ENCODE results near the gene USP15.
"Not testable (repeated sequence)": the region's sequence is repeated elsewhere in the genome, so short reads cannot be mapped to it uniquely, and the experiment has no call there.

Gene USP15

GRCh38 chr12:62306569-62307530 is 46.6 kb downstream of the USP15 start:
- no peak for DNase-seq
- intact Hi-C loops (cut with DNase I), result no loop called here

GRCh38 chr12:62308201-62308600 is 48.0 kb downstream of the USP15 start:
- intact Hi-C loops (cut with DNase I), result no loop called here
- no peak for DNase-seq

- DNase-seq, result no peak
- intact Hi-C loops (cut with DNase I), result no loop called here
Observed at GRCh38 chr12:62313727-62314380, 53.6 kb downstream of the USP15 start.

GRCh38 chr12:62317017-62317416 is 56.8 kb downstream of the USP15 start:
- DNase-seq, result no peak
- intact Hi-C loops (cut with DNase I), result no loop called here

- DNase-seq, result no peak
- intact Hi-C loops (cut with DNase I), result no loop called here
Observed at GRCh38 chr12:62319058-62319457, 58.9 kb downstream of the USP15 start.

GRCh38 chr12:62320054-62320453 is 59.9 kb downstream of the USP15 start:
- no peak for DNase-seq
- intact Hi-C loops (cut with DNase I), result no loop called here

- intact Hi-C loops (cut with DNase I), result no loop called here
- DNase-seq, result no peak
Observed at GRCh38 chr12:62323386-62323785, 63.2 kb downstream of the USP15 start.

GRCh38 chr12:62328296-62328921 is 68.2 kb downstream of the USP15 start:
- intact Hi-C loops (cut with DNase I), result no loop called here
- DNase-seq, result no peak

GRCh38 chr12:62331306-62331705 is 71.1 kb downstream of the USP15 start:
- no peak for DNase-seq
- intact Hi-C loops (cut with DNase I), result no loop called here

GRCh38 chr12:62332598-62332997 is 72.4 kb downstream of the USP15 start:
- no peak for DNase-seq
- intact Hi-C loops (cut with DNase I), result no loop called here

GRCh38 chr12:62335057-62335456 is 74.9 kb downstream of the USP15 start:
- no peak for DNase-seq
- intact Hi-C loops (cut with DNase I), result no loop called here

- intact Hi-C loops (cut with DNase I), result no loop called here
- DNase-seq, result no peak
Observed at GRCh38 chr12:62335796-62336195, 75.6 kb downstream of the USP15 start.

GRCh38 chr12:62337643-62338042 is 77.4 kb downstream of the USP15 start:
- intact Hi-C loops (cut with DNase I); DNase-seq: not testable (repeated sequence)

GRCh38 chr12:62342614-62343303 is 82.6 kb downstream of the USP15 start:
- not testable (repeated sequence) for DNase-seq

GRCh38 chr12:62343304-62344120 is 83.3 kb downstream of the USP15 start:
- DNase-seq; intact Hi-C loops (cut with DNase I): not testable (repeated sequence)

More at GRCh38 chr12:62342614-62343303, 82.6 kb downstream of the USP15 start:
- intact Hi-C loops (cut with DNase I), result not testable (repeated sequence)

- DNase-seq; intact Hi-C loops (cut with DNase I): not testable (repeated sequence)
Observed at GRCh38 chr12:62344731-62345556, 84.7 kb downstream of the USP15 start.

- DNase-seq, result no peak
- intact Hi-C loops (cut with DNase I), result no loop called here
Observed at GRCh38 chr12:62345667-62346066, 85.5 kb downstream of the USP15 start.

GRCh38 chr12:62346817-62347216 is 86.6 kb downstream of the USP15 start:
- intact Hi-C loops (cut with DNase I), result no loop called here
- no peak for DNase-seq
